ENCODE data around the gene SSC5D. TPM values are rescaled to one million over a fixed set of nuclear protein-coding genes. Genes with fewer than 3 reads are reported as not detected.

SSC5D gene
- total and polyA plus RNA-seq, 2 donors (not counting 1 experiment from before 2014, with no cell fraction given) = 3.0 to 19.7 TPM

- Histone ChIP-seq H3K79me2 (ENCODE audit: control insufficient read depth, insufficient read depth, low read length) (no peaks in the 10 kb centered on the region), H3K4me3 (replicated peaks in 1 of 4; ENCODE audit: control extremely low read depth in 1 of 4, insufficient read depth in 1 of 4, low read depth in 3 of 4, low read length in 4 of 4) (no peak overlapping the region)
- DNase-seq (ENCODE audit: low read depth in 2 of 2) = no peak
Observed at GRCh38 chr19:55465460-55466240, 22.6 kb upstream of the SSC5D start.

DNA sequence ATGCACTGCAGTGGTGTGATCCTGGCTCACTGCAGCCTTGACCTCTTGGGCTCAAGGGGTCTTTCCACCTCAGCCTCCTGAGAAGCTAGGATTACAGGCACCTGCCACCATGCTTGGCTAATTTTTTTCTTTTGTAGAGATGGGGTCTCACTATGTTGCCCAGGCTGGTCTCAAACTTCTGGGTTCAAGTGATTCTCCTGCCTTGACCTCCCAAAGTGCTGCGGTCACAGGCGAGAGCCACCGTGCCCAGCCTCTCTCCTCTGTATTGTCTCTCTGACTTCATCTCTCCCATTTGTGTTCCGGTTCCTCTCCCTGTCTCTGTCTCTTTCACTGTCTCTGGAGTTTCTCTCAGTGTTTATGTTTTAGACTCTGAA, 22.0 kb upstream of the SSC5D start:
- Histone ChIP-seq H3K9me3 (ENCODE audit: control insufficient read depth, insufficient read depth, low read depth, low read length) (no peaks in the 10 kb centered on the region), H3K27me3 (ENCODE audit: control insufficient read depth, insufficient read depth, low read length) (no peaks in the 10 kb centered on the region), H3K27ac (ENCODE audit: insufficient read depth, low read length) (no peak overlapping the region), H3K4me3 (replicated peaks in 1 of 4; ENCODE audit: control extremely low read depth in 1 of 4, insufficient read depth in 1 of 4, low read depth in 3 of 4, low read length in 4 of 4) (no peak overlapping the region), H2AFZ (ENCODE audit: low read length) (no peak overlapping the region), H3K4me1 (ENCODE audit: control insufficient read depth, extremely low read depth, insufficient read depth, low read length) (peaks cover 5% of the 10 kb centered on the region), H3K4me2 (ENCODE audit: extremely low read depth, insufficient read depth, low read length) (no peak overlapping the region), H3K9ac (ENCODE audit: insufficient read depth, low read length) (no peak overlapping the region), H3K36me3 (ENCODE audit: control insufficient read depth, insufficient read depth, low read length) (no peaks in the 10 kb centered on the region), H4K20me1 (ENCODE audit: control insufficient read depth, extremely low read depth, insufficient read depth, low read length) (no peaks in the 10 kb centered on the region), H3K79me2 (ENCODE audit: control insufficient read depth, insufficient read depth, low read length) (no peaks in the 10 kb centered on the region)
- no peak for TF ChIP-seq EZH2 (IDR thresholded peaks at IDR 0.05; ENCODE audit: low read length, missing control alignments)
- TF ChIP-seq, protein P1, sequence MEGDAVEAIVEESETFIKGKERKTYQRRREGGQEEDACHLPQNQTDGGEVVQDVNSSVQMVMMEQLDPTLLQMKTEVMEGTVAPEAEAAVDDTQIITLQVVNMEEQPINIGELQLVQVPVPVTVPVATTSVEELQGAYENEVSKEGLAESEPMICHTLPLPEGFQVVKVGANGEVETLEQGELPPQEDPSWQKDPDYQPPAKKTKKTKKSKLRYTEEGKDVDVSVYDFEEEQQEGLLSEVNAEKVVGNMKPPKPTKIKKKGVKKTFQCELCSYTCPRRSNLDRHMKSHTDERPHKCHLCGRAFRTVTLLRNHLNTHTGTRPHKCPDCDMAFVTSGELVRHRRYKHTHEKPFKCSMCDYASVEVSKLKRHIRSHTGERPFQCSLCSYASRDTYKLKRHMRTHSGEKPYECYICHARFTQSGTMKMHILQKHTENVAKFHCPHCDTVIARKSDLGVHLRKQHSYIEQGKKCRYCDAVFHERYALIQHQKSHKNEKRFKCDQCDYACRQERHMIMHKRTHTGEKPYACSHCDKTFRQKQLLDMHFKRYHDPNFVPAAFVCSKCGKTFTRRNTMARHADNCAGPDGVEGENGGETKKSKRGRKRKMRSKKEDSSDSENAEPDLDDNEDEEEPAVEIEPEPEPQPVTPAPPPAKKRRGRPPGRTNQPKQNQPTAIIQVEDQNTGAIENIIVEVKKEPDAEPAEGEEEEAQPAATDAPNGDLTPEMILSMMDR (conservative IDR thresholded peaks at IDR 0.05 in 1 of 2, IDR thresholded peaks at IDR 0.05 in 1 of 2; ENCODE audit: low read depth in 1 of 2, low read length in 2 of 2) = no peak
- DNase-seq (ENCODE audit: low read depth in 2 of 2) = no peak

More at GRCh38 chr19:55465460-55466240, 22.6 kb upstream of the SSC5D start:
- H3K27me3 ChIP-seq (ENCODE audit: control insufficient read depth, insufficient read depth, low read length) = no peaks in the 10 kb centered on the region
- no peak overlapping the region for H3K9ac ChIP-seq (ENCODE audit: insufficient read depth, low read length)
- no peaks in the 10 kb centered on the region for H4K20me1 ChIP-seq (ENCODE audit: control insufficient read depth, extremely low read depth, insufficient read depth, low read length)
- H2AFZ ChIP-seq (ENCODE audit: low read length) = no peak overlapping the region
- H3K9me3 ChIP-seq (ENCODE audit: control insufficient read depth, insufficient read depth, low read depth, low read length) = no peaks in the 10 kb centered on the region
- peaks cover 9% of the 10 kb centered on the region for H3K4me1 ChIP-seq (ENCODE audit: control insufficient read depth, extremely low read depth, insufficient read depth, low read length)
- H3K4me2 ChIP-seq (ENCODE audit: extremely low read depth, insufficient read depth, low read length) = no peak overlapping the region
- TF ChIP-seq, protein P1 (conservative IDR thresholded peaks at IDR 0.05 in 1 of 2, IDR thresholded peaks at IDR 0.05 in 1 of 2; ENCODE audit: low read depth in 1 of 2, low read length in 2 of 2) = no peak
- no peak for TF ChIP-seq EZH2 (IDR thresholded peaks at IDR 0.05; ENCODE audit: low read length, missing control alignments)
- H3K36me3 ChIP-seq (ENCODE audit: control insufficient read depth, insufficient read depth, low read length) = no peaks in the 10 kb centered on the region
- H3K27ac ChIP-seq (ENCODE audit: insufficient read depth, low read length) = no peak overlapping the region

DNA sequence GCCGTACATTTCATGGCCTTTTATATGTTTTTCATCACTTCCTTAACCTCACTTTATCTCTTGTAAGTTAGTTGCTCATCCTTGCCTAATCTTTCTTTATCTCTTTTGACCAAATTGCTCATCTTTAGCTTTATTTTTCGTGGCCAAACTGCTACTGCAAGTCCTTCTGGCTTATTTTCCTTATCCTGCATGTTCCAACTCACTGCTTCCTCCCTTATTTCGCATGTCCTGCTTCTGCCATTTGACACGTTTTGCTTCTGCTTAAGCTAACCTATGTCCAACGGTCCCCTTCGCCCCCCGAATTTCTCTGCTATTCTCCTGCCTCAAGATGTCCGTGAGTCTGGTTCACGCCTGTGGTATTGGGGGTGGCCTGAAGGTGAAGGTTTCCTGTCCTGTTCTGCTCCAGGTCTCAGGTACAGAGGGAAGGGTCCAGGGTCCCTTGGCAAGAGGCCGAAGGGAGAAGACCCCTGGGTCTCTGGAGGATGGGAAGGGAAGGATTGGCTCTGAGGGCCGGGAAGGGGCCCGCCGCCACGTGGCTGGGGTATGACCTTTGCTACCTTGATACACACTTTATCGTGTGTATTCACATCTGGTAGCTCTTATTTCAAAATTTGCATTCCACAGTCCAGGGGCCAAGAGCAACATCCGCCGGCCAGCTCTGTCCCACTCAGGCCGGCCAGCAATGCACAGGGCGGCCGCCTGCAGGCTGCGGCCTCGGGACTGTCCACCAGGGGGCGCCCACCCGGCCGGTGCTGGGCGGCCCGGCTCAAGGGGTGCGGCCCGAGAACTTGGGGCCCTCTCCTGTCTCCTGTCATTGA, 20.8 kb upstream of the SSC5D start:
- TF ChIP-seq EZH2 (IDR thresholded peaks at IDR 0.05; ENCODE audit: low read length, missing control alignments) = no peak
- TF ChIP-seq, protein P1 (conservative IDR thresholded peaks at IDR 0.05 in 1 of 2, IDR thresholded peaks at IDR 0.05 in 1 of 2; ENCODE audit: low read depth in 1 of 2, low read length in 2 of 2) = peak; percentile 60 to 90
- Histone ChIP-seq H3K4me1 (ENCODE audit: control insufficient read depth, extremely low read depth, insufficient read depth, low read length) (peaks cover 4% of the 10 kb centered on the region), H3K27me3 (ENCODE audit: control insufficient read depth, insufficient read depth, low read length) (no peaks in the 10 kb centered on the region), H2AFZ (ENCODE audit: low read length) (no peak overlapping the region), H3K36me3 (ENCODE audit: control insufficient read depth, insufficient read depth, low read length) (no peaks in the 10 kb centered on the region), H3K9ac (ENCODE audit: insufficient read depth, low read length) (no peak overlapping the region), H3K79me2 (ENCODE audit: control insufficient read depth, insufficient read depth, low read length) (no peaks in the 10 kb centered on the region), H4K20me1 (ENCODE audit: control insufficient read depth, extremely low read depth, insufficient read depth, low read length) (no peaks in the 10 kb centered on the region), H3K27ac (ENCODE audit: insufficient read depth, low read length) (no peak overlapping the region), H3K4me2 (ENCODE audit: extremely low read depth, insufficient read depth, low read length) (no peak overlapping the region), H3K9me3 (ENCODE audit: control insufficient read depth, insufficient read depth, low read depth, low read length) (no peaks in the 10 kb centered on the region), H3K4me3 (replicated peaks in 1 of 4; ENCODE audit: control extremely low read depth in 1 of 4, insufficient read depth in 1 of 4, low read depth in 3 of 4, low read length in 4 of 4) (no peak overlapping the region)
- peak; percentile 41 to 61 for DNase-seq (ENCODE audit: low read depth in 2 of 2)

All from fibroblast of lung (primary cell).